SH-SY5Y (cell line): ENCODE measurements around the gene TES.

Experiments used
- GATA2 ChIP-seq: IDR thresholded peaks from 2 replicates; pipeline ENCODE4 v1.6.1; 2011; ENCODE audit warnings: mild to moderate bottlenecking, low read depth, low read length
- GATA3 ChIP-seq: IDR thresholded peaks from 2 replicates; pipeline ENCODE4 v1.6.1; 2011; ENCODE audit warnings: low read depth, mild to moderate bottlenecking, low read length, moderate library complexity

DNA sequence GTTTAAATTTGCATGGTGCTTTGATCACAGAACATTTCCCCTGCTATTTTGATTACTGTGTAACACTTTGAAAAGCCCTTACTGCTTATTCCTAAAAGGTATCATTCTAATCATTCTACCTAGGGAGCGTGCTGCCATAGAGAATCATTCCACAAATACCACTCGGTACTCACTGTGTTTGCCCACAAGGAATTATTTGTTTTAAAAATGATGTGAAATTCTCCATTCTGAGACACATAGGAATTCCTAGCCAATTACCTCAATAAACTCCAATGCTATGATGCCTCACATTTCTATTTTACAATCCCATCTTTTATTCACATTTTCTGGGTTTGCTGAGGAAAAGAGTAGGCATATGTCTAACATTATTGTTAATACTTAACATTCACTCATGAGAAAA lies 16.2 kb upstream of the TES start:
- no peak for TF ChIP-seq GATA3
- TF ChIP-seq GATA2, result no peak
